LoVo (cell line): ENCODE data around the gene ZNF581.

ENCODE experiments used
- DNase-seq: peaks from one replicate; pipeline ENCODE4 v3.0.0-alpha.2; 2016; ENCODE audit warnings: low spot score

The ZNF581 gene

GRCh38 chr19:55679343-55680257 lies 36.2 kb downstream of the ZNF581 start:
- DNase-seq: no peak

- no peak for DNase-seq
Observed at GRCh38 chr19:55680339-55681130, 37.1 kb downstream of the ZNF581 start.

- DNase-seq: no peak
Observed at GRCh38 chr19:55681131-55682092, 38.0 kb downstream of the ZNF581 start.

GRCh38 chr19:55683449-55684261 lies 40.2 kb downstream of the ZNF581 start:
- DNase-seq: no peak

GRCh38 chr19:55684946-55685681 lies 41.7 kb downstream of the ZNF581 start:
- no peak for DNase-seq

GRCh38 chr19:55685776-55686175 lies 42.3 kb downstream of the ZNF581 start:
- no peak for DNase-seq

GRCh38 chr19:55686311-55687050 lies 43.0 kb downstream of the ZNF581 start:
- DNase-seq: no peak

- no peak for DNase-seq
Observed at GRCh38 chr19:55687281-55688201, 44.1 kb downstream of the ZNF581 start.

- no peak for DNase-seq
Observed at GRCh38 chr19:55688422-55689218, 45.2 kb downstream of the ZNF581 start.

GRCh38 chr19:55689411-55690108 lies 46.1 kb downstream of the ZNF581 start:
- no peak for DNase-seq

- DNase-seq: no peak
Observed at GRCh38 chr19:55690109-55690768, 46.8 kb downstream of the ZNF581 start.

- DNase-seq: no peak
Observed at GRCh38 chr19:55690769-55691545, 47.5 kb downstream of the ZNF581 start.

GRCh38 chr19:55691561-55692481 lies 48.4 kb downstream of the ZNF581 start:
- no peak for DNase-seq

GRCh38 chr19:55692681-55693081 lies 49.2 kb downstream of the ZNF581 start:
- DNase-seq: no peak
